Testis (tissue), 2 donors: ENCODE measurements around the gene C2CD3.

Source experiments
- CTCF ChIP-seq, 3 experiments: fragments of 450-650 bp in 2 of 3; fragments of 200-600 bp in 1 of 3; sonication (generic) in 1 of 3; IDR thresholded peaks; one replicate each; pipeline ENCODE4 v1.5.1; 2016 to 2019; ENCODE audit warnings: antibody characterized with exemption in 3 of 3, mild to moderate bottlenecking in 2 of 3, moderate library complexity in 1 of 3
- POLR2A ChIP-seq: fragments of 450-650 bp; IDR thresholded peaks from one replicate; pipeline ENCODE4 v1.6.1; 2017; ENCODE audit warnings: antibody characterized with exemption, mild to moderate bottlenecking, moderate library complexity

- TF ChIP-seq CTCF (IDR thresholded peaks at IDR 0.05) (no peak), POLR2A (no peak)
Measured at GRCh38 chr11:74141241-74141695, 29.5 kb downstream of the C2CD3 start.
